AG09319 (cell line): ENCODE data around the gene CHIC2.

ENCODE experiments used
- DNase-seq: peaks from one replicate; pipeline ENCODE4 v3.0.0-alpha.2; 2010; ENCODE audit warnings: low read depth; ENCODE audit errors: extremely low read depth
- CTCF ChIP-seq: IDR thresholded peaks from 2 replicates; pipeline ENCODE4 v1.5.1; 2011; ENCODE audit warnings: low read depth, mild to moderate bottlenecking, inconsistent platforms, low read length, moderate library complexity

The CHIC2 gene

GRCh38 chr4:54063737-54064316, 578 bp downstream of the CHIC2 start:
- no peak for TF ChIP-seq CTCF
- no peak for DNase-seq

DNA sequence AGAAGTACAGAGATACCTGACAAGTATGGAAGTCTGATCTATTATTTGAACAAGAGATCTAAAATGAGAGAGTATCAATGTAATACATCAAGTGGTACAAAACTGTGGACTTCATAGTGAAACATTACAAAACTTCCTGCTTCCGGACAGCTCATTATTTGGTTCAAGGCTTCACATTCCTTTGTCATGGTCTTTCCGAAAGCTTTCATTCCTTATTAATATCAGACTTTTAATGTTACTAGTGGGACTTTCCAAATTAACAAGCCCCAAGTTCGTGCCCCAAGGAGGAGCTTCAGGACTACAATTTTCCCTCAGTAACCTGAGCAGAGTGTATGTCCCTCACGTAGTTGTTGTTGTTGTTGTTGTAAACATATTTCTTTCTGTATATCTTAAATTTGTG, 1.2 kb downstream of the CHIC2 start:
- no peak for TF ChIP-seq CTCF
- DNase-seq: peak; percentile 39

- no peak for DNase-seq
- TF ChIP-seq CTCF: no peak
Observed at GRCh38 chr4:54062392-54062791, 2.0 kb downstream of the CHIC2 start.

DNA sequence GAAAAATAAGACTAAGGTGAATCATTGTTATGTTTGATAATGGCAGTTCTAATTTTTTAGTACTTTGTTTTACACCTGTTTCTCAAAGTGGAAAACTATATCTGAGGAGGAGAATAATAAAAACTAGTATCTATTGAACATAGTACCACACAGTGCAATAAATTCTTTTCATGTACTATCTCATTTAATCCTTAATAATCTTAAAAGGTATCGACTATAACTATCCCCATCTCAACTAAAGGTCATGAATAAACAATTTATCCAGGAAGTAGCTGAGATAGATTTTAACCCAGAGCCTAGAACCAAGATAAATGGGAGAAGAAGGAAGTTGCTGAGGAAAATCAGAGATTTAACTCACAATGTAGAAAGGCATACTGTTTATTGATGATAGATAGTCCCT, 2.5 kb downstream of the CHIC2 start:
- no peak for DNase-seq
- TF ChIP-seq CTCF: no peak

GRCh38 chr4:54061067-54061466, 3.3 kb downstream of the CHIC2 start:
- no peak for TF ChIP-seq CTCF
- no peak for DNase-seq

GRCh38 chr4:54060116-54060515, 4.3 kb downstream of the CHIC2 start:
- no peak for DNase-seq
- no peak for TF ChIP-seq CTCF

DNA sequence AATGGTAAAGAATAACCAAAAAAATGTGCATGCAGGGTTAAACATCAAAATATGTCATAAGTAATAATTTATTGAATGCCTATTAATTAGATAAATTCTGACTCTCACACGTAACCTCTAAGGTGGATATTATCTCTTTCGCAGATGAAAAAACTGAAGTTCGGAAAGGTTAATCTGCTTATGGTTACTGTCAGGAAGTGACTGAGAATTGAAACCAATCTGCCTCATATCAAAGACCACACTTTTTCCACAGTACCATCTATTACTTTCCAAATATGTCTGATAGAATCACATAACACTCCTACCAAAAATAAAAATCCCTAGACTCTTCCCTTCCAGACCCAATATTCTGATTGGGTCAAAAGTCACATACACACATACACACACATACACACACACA, 6.2 kb downstream of the CHIC2 start:
- no peak for TF ChIP-seq CTCF
- DNase-seq: no peak
